CD4-positive, alpha-beta T cell treated with Interleukin-15 for 4 hours (primary cell): ENCODE measurements around the gene FHOD3.

Experiments used
- DNase-seq: peaks from one replicate; pipeline ENCODE4 v3.0.0-alpha.2; 2020; ENCODE audit warnings: low spot score

FHOD3 gene

DNA sequence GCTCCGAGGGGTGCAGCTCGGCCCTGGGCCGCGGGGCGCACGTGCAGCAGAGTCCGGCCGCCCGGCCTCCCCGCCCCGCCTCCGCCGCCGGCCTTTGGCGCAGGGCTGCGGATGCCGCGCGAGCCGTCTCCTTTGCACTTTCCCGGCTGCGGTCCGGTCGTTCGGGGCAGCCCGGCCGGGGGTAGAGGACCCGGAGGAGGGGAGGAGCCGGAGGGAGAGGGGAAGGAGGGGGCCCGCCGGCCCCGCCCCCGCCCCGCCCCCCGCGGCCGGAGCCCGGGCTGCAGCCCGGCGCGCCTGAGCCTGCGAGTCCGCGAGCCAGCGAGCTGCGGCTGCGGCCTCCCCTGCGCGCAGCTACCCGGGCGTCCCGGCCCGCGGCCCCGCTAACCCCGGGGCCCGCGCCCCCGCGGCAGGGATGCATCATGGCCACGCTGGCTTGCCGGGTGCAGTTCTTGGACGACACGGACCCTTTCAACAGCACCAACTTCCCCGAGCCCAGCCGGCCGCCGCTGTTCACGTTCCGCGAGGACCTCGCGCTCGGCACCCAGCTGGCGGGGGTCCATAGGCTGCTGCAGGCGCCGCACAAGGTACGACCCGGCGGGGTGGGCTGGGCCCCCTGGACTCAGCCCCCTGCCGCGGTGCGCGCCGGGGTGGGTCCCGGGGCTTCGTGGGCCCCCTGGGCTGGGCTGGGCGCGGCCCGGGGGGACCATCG, at the start of gene FHOD3:
TSS of gene FHOD3 (plus strand) at position 297 of the 709 bp plus-strand sequence. CDS start at position 420, 123 bp downstream.
- no peak for DNase-seq

DNA sequence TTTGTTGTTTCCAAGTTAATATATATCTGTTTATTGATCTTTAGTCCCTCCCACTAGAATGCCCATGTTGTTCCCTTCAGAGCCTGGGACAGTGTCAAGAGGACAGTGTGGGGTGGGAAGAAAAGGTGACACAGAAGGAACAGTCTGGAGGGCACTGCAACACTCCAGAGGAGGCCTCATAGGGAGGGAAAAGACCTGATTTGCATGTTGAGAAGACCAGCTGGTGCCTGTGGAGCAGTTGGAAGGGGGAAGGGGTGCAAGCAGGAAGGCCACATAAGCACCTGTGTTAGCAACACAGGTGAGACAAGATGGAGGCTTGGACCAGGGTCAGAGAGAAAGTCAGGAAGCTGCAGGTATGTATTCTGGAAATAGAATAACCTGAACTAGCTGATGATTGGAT, 48.1 kb upstream of the FHOD3 start:
- DNase-seq: no peak

DNA sequence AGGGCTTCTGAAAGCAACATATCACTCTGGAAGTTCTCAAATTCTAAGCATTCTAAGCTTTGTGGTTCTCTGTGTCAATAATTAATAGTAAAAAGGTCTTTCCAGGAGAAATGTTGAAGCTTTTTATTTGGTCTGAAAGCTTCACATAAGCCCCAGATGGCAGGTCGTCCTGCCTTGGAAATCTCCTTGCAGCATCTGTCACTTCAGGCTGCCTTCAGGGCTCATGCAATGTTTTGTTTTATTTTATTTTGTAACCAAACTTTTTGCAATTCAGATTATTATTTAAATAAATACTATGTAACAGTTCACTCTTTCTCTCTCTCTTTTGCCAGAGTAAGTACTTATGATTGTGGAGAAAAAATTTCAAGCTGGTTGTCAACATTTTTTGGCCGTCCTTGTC, 46.7 kb upstream of the FHOD3 start:
- no peak for DNase-seq

DNA sequence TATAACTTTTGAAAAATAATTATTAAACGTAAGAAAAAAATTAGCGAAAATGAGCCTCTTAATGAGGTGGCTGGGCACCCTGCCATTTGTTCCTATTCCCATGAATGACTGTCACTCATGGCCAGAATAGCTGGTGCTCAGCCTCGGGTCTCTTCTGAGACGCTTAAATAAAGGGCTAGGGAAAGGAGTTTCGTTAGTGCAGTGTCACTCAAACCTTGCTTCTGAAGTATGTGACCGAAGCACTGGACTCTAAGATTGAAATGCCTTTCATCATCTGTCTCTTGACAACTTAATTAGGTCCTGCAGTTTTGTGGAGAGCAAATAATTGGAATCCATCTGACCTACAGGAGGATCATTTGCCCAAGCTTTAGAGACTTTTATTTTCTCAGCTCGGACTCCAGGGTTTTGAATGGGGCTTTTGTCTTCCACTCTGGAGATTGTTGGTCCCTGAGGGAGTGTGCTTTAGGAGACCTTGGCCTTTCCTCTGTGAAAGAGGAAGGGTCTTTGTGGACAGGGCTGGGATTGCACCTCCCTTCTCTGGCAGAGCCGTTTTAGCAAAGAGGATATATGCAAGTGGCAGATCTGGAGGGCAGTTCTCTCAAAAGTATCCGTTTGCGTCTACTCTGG, 42.3 kb upstream of the FHOD3 start:
- DNase-seq: no peak

DNA sequence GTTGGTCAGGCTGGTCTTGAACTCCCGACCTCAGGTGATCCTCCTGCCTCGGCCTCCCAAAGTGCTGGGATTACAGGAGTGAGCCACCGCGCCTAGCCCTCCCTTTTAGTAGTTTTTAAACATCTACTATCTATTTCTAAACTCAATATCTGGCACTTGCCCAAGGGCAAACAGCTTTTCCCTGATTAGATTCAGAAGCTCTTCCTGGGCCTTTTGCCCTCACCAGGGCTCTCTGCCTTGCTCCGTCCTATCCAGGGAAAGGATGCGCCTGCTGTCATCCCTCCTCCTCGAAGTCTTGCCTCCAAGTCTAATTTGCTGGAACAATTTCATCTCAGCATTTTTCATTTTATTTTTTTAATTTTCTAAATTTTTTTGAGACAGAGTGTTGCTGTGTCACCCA, 41.4 kb upstream of the FHOD3 start:
- no peak for DNase-seq

DNA sequence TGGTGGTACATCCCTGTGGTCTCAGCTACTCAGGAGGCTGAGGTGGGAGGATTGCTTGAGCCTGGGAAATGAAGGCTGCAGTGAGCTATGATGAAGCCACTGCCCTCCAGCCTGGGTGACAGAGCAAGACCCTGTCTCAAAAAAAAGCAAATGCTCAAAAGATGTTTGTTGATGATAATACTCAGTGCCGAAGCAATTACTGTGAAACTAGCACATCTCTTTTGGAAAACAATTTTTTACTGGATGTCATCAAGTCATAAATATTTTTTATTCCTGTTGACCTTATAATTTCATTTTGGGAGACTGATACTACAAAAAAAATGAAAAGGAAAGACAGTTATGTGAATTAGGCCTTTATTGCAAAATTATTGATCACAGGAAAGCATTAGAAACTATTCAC, 34.5 kb upstream of the FHOD3 start:
- no peak for DNase-seq

DNA sequence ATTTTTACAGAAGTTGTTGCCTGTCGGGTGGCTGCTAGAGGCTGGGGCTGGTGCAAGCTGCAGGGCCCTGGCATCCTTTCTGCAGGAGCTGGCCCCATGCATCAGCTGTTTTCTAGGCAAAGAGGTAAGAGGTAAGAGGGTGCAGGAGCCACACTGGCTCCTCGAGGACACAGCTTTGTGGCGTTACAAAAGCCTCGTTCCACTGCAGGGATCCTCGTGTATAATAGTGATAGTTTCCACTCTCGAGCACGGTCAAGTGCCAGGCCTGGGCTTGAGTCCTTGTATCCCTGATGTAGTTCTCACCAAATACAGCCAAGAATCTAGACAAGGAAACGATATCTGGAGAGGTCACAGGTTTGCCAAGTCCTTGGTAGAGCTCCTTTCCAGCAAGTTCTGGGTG, 33.2 kb upstream of the FHOD3 start:
- no peak for DNase-seq

DNA sequence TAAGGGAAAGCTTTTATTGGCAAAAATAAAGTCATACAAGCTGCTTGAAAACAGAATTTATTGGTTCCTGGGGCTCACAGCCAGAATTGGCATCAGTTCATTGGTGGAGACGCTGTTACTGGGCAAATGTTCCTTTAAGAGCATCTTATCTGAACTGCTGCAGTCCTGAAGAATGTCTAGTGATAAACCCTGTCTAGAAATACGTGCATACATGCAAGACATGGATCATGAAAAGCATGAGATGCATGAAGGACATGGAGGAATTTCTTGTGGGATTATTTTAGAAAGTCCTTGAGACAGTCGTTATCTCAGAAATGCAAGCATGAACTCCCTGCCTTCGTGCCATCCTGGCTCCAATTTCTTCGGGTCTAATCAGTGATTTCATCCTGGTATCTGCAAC, 32.5 kb upstream of the FHOD3 start:
- no peak for DNase-seq

DNA sequence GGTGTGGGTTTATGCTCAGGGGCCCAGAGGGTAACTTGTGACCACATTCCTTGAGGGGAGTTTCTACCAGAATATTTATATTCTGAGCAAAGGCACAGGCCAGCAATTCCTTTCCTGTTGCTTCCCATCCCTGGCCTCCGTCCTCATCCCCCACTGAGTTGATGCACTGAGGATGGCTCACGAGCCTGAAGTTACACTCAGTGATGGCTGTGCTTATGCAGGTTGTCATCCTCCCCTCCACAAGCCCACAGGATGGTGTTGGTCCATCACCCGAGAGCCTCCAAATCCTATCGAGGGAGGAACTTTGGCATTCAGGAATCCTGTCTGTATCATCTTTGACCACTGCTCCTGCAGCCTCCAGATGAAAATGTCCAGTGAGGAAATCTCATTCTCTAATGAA, 28.4 kb upstream of the FHOD3 start:
- DNase-seq: no peak

DNA sequence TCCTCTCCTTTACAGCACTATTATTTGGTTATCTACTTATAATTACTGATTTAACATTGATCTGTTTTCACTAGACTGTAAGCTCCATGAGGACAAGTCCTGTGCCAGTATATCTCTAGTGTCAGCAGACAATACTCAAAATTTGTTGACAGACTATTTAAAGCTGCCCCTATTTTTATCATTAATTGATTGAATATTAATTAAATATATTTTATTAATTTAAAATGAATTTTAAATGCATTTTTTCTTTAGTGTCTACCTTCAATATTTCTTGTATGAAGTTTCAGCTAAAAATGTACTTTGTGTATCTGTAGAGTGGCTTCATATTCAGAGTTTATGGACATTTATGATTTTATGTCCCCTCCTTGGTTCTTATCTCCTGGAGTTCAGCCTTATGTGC, 26.4 kb upstream of the FHOD3 start:
- DNase-seq: no peak

DNA sequence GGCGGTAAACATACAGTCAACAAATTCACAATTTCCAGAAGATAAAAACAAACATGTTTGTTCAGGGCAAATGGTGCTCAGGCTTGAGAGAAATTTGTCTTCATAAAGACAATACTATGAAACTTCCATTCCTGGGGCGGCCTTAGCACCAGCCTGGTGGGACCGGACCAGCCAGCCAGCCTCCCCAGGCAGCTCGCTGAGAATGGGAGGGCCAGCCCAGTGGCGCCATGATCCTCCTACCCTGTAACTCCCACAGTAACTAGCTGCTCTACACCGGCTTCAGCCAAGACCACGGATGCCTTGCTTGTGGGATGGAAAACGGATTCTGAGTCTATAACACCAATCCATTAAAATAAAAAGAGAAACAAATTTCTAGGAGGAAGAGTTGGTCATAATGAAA, 24.2 kb upstream of the FHOD3 start:
- DNase-seq: no peak

DNA sequence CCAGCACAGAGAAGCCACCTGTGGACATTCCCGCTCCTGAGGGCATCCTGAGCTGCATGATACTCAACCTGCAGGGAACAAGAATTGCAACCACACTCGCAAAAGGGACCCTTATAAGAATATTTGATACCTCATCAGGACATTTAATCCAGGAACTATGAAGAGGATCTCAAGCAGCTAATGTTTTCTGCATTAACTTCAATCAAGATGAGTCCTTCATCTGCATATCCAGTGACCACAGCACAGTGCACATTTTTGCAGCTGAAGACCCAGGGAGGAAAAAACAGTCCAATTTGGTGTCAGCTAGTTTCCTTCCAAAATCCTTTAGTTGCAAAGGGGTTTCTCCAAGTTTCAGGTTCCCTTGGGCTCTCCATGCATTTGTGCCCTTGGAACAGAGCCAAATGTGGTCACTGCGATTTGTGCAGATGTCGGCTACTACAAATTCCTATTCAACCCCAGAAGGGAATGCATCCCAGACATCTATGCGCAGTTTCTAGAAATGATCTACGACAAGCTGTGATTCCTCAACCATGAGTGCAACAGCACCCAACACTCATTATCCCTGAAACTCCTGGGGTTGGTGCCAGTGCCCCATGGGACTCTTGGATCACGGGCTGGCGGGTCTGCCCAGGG, 23.3 kb upstream of the FHOD3 start:
- no peak for DNase-seq

DNA sequence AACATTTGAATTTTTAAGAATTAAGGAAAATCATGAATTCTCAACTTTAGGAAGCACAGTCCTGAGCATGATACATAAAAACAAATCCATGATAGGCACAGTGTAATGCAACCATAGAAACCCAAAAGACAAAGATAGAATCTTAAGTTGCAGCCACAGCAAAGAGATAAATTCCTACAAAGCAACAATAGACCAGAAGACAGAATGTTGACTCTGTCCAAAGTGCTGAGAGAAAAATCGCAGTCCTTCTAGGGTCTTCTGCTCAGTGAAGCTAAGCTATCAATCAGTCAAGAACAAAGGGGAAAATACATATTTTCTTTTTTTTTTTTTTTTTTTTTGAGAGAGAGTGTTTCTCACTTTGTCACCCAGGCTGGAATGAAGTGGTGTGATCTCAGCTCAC, 22.0 kb upstream of the FHOD3 start:
- no peak for DNase-seq

DNA sequence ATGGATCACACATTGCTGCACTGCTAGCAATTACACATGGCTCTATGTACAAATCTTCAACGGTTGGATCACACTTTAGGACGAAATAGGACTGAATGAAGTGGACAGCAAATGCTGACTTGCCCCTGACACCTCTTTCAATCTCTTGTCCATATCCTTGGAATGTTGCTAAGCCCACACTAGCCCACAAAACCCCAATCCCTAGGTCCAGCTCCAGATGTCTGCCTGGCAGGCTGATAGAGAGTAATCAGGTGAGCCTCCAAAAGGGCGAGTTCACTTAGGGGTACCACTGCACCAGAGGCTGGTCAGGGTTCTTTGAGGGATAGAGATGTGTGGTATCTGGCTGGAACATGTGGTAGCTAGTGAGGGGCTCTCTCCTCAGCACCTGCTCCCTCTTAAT, 18.5 kb upstream of the FHOD3 start:
- DNase-seq: no peak

DNA sequence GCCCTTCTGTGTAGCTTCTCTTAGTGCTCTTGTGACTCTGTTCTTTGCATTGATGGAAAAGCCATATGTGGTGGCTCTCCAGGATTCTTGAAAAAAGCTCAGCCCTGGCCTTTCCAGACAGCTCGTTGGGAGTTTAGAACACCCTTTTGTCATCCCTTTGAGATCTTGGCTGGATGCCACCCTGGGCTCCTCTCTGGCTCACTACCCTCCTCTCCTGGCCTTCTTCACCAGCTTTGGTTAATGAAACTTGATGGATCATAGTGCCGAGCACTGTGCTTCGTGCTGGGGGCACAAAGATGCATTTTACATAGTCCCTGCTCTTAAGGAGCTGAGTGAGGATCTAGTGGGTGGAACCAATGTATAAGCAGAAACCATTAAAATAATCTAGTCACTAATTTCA, 15.6 kb upstream of the FHOD3 start:
- no peak for DNase-seq

DNA sequence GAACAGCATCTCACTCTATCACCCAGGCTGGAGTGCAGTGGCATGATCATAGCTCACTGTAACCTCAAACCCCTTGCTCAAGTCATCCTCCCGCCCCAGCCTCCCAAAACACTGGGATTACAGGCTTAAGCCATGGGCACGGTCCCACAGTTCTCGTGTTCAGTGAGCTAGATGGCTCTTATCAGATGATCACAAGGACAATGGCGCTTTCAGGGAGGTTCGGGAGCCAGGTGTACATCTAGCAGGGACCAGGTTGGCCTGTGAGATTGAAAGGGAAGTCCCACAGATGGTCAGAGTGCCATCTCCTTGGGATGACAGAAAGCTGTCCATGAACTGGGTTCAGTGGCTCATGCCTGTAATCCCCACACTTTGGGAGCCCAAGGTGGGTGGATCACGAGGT, 14.1 kb upstream of the FHOD3 start:
- DNase-seq: no peak

DNA sequence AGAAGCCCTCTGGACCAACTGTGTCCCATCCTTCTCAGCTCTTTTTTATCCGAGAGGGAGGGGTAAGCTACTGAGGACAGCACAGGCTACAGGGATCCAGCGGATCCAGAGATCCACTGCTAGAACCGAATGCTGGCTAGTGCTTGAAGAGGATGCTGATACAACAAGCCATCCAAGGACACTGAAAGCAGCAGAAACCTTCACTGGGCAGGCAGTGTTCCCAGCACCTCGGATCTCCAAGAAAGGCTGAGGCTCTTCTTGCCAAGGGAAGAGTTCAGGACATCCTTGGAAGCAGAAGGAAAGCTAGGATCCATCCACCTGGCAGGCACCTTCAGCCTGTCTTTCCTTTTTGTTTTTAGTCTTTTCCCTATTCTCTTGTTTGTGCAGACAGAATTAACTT, 13.2 kb upstream of the FHOD3 start:
- DNase-seq: no peak

DNA sequence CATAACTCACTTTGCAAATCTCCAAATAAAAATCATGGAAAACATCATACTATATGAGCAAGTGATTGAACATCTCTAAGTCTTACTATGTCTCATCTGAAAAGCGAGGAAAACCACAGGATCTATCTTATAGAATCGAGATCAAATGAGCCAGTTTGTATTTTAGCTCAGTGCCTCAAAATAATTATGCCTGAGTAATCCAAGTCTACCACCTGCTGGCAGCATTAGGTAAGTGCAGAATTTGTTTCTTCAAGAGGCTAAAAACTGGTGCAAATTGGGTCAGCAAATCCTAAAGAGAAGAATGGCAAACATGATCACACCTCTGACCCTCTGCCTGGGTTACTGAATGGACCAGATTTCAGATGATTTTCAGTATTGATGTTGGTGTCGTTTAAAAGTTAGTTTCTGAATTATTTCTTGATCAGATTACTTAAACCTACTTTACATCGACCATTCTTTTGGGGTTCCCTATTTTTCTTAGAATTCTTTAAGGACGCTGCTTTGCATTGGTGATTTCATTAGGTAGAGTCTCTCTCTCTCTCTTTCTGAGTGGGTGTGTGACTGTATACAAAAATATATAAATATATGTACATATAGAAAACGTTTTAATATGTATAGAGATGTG, 12.7 kb upstream of the FHOD3 start:
- peak; percentile 62 for DNase-seq

DNA sequence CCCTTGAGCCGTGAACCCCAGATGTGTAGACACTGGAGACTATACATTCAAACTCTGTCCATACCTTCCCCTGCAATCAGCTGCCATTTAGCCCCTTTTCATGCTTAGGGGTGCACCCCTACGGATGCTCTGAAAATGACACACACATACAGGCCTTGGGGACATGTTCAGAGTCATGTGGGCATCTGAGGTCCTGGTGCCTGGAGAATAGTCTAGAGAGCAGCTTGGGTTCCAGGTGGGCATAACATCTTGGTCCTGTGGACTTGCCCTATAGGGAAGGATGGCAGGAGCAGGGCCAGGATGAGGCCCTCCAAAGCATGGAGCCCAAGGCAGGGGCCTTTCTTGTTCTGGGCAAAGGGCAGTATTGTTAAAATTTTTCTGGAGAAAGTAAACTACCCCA, 9.9 kb upstream of the FHOD3 start:
- DNase-seq: no peak

DNA sequence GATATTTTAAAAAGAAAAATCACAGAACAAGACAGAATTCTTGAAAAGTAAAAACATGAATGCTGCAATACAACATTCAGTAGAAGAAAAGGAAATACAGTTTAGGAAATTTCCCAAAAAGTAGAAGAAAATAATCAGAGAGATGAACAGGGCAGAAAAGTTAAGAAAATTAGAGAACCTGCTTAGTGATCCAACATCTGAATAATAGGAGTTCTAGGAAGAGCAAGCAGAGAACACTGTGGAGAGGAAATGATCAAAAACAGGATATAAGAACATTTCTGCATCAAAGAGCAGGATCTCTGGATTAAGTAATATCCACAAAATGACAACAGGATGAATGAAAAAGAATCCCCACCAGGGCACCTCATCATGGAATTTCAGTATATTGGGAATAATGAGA, 8.8 kb upstream of the FHOD3 start:
- no peak for DNase-seq

DNA sequence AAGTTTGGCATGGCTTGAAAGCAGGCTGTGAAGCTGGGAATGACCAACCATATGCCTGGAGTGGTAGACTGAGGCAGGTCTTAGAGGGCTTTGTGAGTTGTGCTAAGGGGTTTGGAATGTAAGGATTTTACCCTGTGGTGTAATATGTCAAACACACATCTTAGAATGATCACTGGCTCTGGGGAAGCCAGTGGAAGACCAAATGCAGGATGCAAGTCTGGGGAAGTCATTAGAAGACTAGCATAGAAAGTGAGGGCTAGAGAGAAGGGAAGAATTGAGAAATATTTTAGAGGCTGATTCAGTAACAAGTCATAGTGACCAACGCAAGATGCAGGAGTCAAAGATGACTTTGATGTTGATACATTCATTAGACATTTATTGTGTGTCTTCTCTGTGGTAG, 3.5 kb upstream of the FHOD3 start:
- no peak for DNase-seq

DNA sequence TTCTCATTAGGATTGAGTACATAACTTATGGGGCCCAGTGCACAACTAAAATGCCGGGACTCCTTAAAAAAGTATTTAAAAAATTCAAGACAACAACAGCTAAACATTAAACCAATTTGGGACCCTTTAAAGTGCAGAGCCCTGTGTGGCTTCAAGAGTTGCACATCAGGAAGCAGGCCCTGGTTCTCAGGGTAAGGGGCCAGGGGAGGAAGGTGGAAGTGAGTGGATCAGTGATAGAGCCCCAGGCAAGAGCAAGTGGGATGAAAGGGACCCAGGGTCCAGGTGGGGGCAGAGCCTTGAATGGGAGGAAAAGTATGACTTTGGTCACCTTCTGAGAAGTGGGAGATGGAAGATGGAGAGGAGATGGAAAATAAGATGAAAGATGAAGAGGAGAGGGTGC, 2.3 kb upstream of the FHOD3 start:
- DNase-seq: no peak

DNA sequence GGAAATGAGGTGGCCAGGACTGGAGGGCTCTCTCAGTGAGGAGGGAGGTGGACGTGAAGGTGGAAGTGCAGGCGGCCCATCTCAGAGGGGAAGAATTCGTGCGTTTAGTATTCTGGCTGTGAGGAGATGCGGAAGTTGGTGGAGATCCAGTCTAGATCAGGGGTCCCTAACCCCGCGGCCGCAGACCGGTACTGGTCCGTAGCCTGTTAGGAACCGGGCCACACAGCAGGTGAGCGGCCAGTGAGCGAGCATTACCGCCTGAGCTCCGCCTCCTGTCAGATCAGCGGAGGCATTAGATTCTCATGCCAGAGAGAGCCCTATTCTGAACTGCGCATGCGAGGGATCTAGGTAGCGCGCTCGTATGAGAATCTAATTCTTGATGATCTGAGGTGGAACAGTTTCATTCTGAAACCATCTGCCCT, 1.6 kb upstream of the FHOD3 start:
- DNase-seq: no peak
